AML-193 (cell line): ENCODE results near the gene GRAMD4.

Source experiments
- DNase-seq, 2 experiments: peaks; one replicate each; lab custom pipeline; 2025; lab: John Stamatoyannopoulos, UW

GRAMD4 gene

DNA sequence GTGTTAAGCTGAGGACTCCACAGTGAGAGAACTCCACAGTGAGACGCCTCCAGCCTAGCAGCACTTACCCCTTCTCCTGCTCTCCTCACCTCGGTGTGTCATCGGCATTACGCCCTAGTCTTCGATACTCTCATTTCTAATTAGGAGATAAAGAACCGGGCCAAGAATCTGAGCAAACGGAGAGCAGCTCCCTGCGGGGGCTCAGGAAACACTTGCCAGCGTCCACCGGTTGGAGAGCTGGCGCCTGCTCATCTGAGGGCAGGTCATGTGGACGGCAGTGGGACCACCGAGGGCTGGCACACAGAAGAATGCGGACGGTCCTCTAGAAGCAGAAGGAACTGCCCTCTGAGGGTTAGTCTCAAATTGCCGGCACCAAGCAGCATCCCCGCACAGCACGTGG lies 104.9 kb downstream of the GRAMD4 start:
- DNase-seq, result no peak

DNA sequence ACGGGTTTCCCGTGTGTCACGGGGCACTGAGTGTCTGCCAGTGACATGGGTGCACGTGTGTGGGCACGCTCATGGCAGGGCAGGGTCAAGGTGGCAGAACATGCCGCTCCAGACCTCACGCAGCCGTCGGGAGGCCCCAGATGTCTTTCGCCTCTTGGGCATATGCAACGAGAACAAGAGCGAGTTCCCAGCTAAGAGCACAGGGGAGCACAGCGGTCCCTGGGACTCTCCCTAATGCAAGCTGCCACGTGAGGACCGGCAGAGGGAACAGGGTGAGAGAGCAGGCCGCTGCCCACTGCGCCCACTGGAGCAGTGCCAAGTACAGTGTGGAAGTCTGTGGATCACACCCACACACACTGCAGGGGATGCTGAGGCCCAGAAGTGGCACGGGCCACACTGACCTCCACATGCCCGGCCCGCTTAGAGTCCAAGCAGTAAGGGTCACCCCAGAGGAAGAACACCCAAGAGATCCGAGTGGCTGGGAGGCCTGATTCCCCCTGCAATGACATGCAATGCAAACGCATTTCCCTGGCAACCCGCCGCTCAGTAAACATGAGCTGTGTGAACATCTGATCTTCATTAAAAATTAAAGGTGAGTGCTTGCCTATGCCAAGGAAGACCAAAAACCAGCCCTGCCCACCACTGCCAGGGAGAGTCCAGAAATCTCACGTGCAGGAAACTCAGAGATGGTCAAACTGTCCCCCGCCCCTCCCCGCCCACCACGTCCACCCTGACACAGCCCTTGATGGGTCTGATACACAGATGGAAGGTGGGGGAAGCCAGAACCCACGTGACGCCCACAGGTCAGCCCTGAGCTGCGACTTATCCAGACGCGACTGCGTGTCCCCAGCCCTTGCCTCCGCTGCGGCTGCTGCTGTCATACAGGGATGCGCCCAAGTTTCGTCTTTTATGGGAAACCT lies 106.1 kb downstream of the GRAMD4 start:
- no peak for DNase-seq

DNA sequence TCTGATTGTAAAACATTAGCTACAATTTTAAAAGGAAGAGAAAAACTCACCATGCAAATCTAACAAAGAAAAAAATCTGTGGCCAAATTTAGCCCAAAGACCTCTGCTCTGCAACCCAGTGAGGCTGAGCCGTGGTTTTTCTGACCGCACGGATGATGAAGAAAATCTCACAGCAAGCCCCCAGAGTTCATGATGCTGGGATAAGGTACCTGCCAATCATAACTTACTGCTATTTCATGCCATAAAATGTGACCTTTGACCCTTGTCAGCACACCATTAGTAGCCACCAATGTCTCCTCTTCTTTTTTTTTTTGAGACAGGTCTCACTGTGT lies 106.8 kb downstream of the GRAMD4 start:
- DNase-seq, result no peak

DNA sequence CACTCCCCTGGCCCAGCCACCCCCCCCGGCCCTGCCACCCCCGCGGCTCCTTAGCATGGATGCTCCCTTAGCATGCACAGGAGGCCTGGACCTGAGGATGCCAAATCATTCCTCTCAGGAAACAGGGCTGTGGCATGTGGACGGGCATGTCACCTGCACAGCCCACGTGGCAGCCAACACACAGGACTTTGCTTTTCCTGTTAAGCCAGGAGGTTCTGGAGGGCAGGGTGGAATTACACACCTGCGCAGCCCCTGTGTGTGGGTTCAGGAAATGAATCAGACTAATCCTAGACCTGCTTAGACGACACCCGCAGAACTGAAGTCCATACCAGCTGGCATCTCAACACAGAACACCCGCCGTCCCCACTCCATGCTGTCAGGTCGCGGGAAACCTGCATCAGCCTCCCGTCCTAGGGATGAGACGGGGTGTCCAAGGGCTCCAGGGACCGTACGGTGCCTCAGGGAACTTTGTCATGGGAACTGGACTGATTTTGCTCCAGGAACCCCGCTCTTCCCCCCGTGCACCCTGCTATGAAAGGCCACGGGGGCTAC lies 107.7 kb downstream of the GRAMD4 start:
- no peak for DNase-seq

DNA sequence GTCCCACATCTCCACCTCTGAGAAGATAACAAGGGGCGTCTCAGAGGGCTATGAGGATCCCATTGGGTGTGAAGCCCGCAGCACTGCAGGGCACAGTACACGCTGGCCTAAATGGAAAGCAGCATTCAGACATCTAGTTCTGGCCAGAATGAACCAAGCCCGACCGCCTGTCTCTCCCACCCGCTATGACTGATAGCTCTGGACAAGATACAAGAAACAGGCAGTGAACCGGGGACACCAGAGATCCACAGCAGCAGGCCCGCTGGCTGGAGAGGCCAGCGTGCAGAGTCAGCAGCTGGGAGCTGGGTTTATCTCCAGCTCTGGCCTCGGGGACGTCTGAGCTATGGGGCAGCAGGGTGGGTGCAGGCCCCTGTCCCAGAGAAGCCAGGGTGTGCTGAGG lies 108.3 kb downstream of the GRAMD4 start:
- no peak for DNase-seq
